ENCODE measurements around the gene GGT1. TPM values are rescaled to one million over a fixed set of nuclear protein-coding genes. Genes with fewer than 3 reads are reported as not detected.

Gene GGT1
- 6.2 and 15.8 TPM in 2 replicates for total RNA-seq

GRCh38 chr22:24602847-24603769 lies at the start of gene GGT1:
TSS of gene GGT1 (plus strand) at chr22:24603193. CDS start at chr22:24611082, 7,889 bp downstream.

GRCh38 chr22:24554313-24555164 lies 48.5 kb upstream of the GGT1 start, which contains the start of gene GUCD1:
TSS of gene GUCD1 (minus strand) at chr22:24555138. CDS start at chr22:24554991, 147 bp downstream.

GRCh38 chr22:24555165-24556039 lies 47.6 kb upstream of the GGT1 start, which contains the start of gene SNRPD3:
TSS of gene SNRPD3 (plus strand) at chr22:24555999. CDS start at chr22:24557675, 1,676 bp downstream.

GRCh38 chr22:24592851-24593558 lies 10.0 kb upstream of the GGT1 start, which contains the start of gene LRRC75B:
TSS of gene LRRC75B (minus strand) at chr22:24593073. CDS start at chr22:24593039, 34 bp downstream.

Other genes with a start within 250 kb of the GGT1 start
- 0.49 and 1.0 TPM in 2 replicates for gene ADORA2A, start 175.6 kb upstream of the GGT1 start, total RNA-seq
- not detected in 2 replicates for gene UPB1, start 107.9 kb upstream of the GGT1 start, total RNA-seq
- gene GUCD1, start 48.1 kb upstream of the GGT1 start, total RNA-seq = 73.4 and 75.1 TPM in 2 replicates
- 147 and 238 TPM in 2 replicates for gene SNRPD3, start 47.2 kb upstream of the GGT1 start, total RNA-seq
- 14.9 and 37.1 TPM in 2 replicates for gene LRRC75B, start 10.1 kb upstream of the GGT1 start, total RNA-seq
- not detected in 2 replicates for gene PIWIL3, start 171.5 kb downstream of the GGT1 start, total RNA-seq
- 0.04 and 0.16 TPM in 2 replicates for gene SGSM1, start 203.0 kb downstream of the GGT1 start, total RNA-seq

Measured in hair follicular keratinocyte (primary cell).